GM23338 (cell line): ENCODE measurements around the gene PLCL1. TPM values are rescaled to one million over a fixed set of nuclear protein-coding genes. Genes with fewer than 3 reads are reported as not detected.

Source experiments
- ATAC-seq: fragments of 200-7000 bp; cut with Tn5 transposase; 3 replicates; pipeline ENCODE4 v1.9.1; 2020
- DNase-seq: peaks from one replicate; pipeline ENCODE4 v3.0.0-alpha.2; 2015; ENCODE audit warnings: low spot score
- H2AFZ ChIP-seq: fragments of 200-600 bp; sonication (generic); 2 replicates; pipeline ENCODE4 v1.8.0; 2016; ENCODE audit warnings: antibody characterized with exemption, mild to moderate bottlenecking, moderate library complexity
- H3F3A ChIP-seq: fragments of 200-600 bp; sonication (generic); replicated peaks from 2 replicates; pipeline ENCODE4 v1.8.0; 2017; ENCODE audit warnings: antibody characterized with exemption, mixed run types, low read depth
- H3K27ac ChIP-seq: fragments of 200-600 bp; sonication (generic); 2 replicates; pipeline ENCODE4 v1.6.1; 2016; ENCODE audit warnings: low read depth
- H3K27me3 ChIP-seq: fragments of 200-600 bp; sonication (generic); 2 replicates; pipeline ENCODE4 v1.8.0; 2016; ENCODE audit warnings: mild to moderate bottlenecking, mixed run types, moderate library complexity; ENCODE audit not compliant: insufficient read depth
- H3K36me3 ChIP-seq: fragments of 200-600 bp; sonication (generic); 2 replicates; pipeline ENCODE4 v1.8.0; 2016; ENCODE audit warnings: mild to moderate bottlenecking; ENCODE audit not compliant: insufficient read depth
- H3K4me1 ChIP-seq: fragments of 200-600 bp; sonication (generic); 2 replicates; pipeline ENCODE4 v1.8.0; 2016; ENCODE audit warnings: mild to moderate bottlenecking, moderate library complexity; ENCODE audit not compliant: insufficient read depth
- H3K4me2 ChIP-seq: fragments of 200-600 bp; sonication (generic); 2 replicates; pipeline ENCODE4 v1.7.1; 2017; ENCODE audit warnings: mixed run types
- H3K4me3 ChIP-seq: fragments of 200-600 bp; sonication (generic); 2 replicates; pipeline ENCODE4 v1.6.1; 2016; ENCODE audit warnings: mixed run types
- H3K79me2 ChIP-seq: fragments of 200-600 bp; sonication (generic); replicated peaks from 2 replicates; pipeline ENCODE4 v1.8.0; 2017; ENCODE audit warnings: mild to moderate bottlenecking; ENCODE audit not compliant: insufficient read depth
- H3K9me2 ChIP-seq: fragments of 200-600 bp; sonication (generic); 2 replicates; pipeline ENCODE4 v1.8.0; 2017; ENCODE audit not compliant: insufficient read depth
- H4K20me1 ChIP-seq: fragments of 200-600 bp; sonication (generic); replicated peaks from 2 replicates; pipeline ENCODE4 v1.8.0; 2017; ENCODE audit warnings: mild to moderate bottlenecking; ENCODE audit not compliant: insufficient read depth
- H3K27ac Mint-ChIP-seq: 2 replicates; pipeline ENCODE4 v1.8.0; 2020; ENCODE audit warnings: inconsistent platforms, mild to moderate bottlenecking, moderate library complexity, mixed read lengths
- H3K27me3 Mint-ChIP-seq: 3 replicates; pipeline ENCODE4 v1.8.0; 2022; ENCODE audit warnings: low read depth, mild to moderate bottlenecking, moderate library complexity, mixed read lengths, inconsistent platforms; ENCODE audit not compliant: insufficient read depth, poor library complexity
- H3K36me3 Mint-ChIP-seq: 3 replicates; pipeline ENCODE4 v1.8.0; 2021; ENCODE audit warnings: low read depth, mild to moderate bottlenecking, inconsistent platforms, moderate library complexity, mixed read lengths
- H3K4me1 Mint-ChIP-seq: 3 replicates; pipeline ENCODE4 v1.8.0; 2020; ENCODE audit warnings: mild to moderate bottlenecking, inconsistent platforms, mixed read lengths
- H3K4me3 Mint-ChIP-seq: 3 replicates; pipeline ENCODE4 v1.8.0; 2021; ENCODE audit warnings: moderate library complexity, mild to moderate bottlenecking, inconsistent platforms, mixed read lengths
- H3K9me3 Mint-ChIP-seq: 3 replicates; pipeline ENCODE4 v1.8.0; 2020; ENCODE audit warnings: moderate library complexity, mild to moderate bottlenecking, inconsistent platforms, mixed read lengths
- CREB1 ChIP-seq: fragments of 250-450 bp; sonication (Bioruptor Pico); IDR thresholded peaks from 2 replicates; pipeline ENCODE4 v1.5.0; 2020; ENCODE audit warnings: low read depth, mild to moderate bottlenecking, moderate library complexity
- EZH2phosphoT487 ChIP-seq: fragments of 200-600 bp; sonication (generic); IDR thresholded peaks from one replicate; pipeline ENCODE4 v1.8.1; 2018; ENCODE audit warnings: antibody characterized with exemption; ENCODE audit not compliant: unreplicated experiment
- JUNB ChIP-seq: IDR thresholded peaks from one replicate; pipeline ENCODE4 v1.6.1; 2016; ENCODE audit warnings: antibody characterized with exemption; ENCODE audit not compliant: unreplicated experiment
- POLR2AphosphoS5 ChIP-seq: IDR thresholded peaks from 2 replicates; pipeline ENCODE4 v1.6.1; 2016; ENCODE audit warnings: antibody characterized with exemption, low read depth
- polyA plus RNA-seq: library from polyadenylated mRNA; unstranded; fragments of >200 nt; fragmentation: Nextera tagmentation; extraction: Ambion mirVana; gene quantifications from 2 replicates; pipeline ENCODE4 v1.2.1, GENCODE V29; 2016
- total RNA-seq: library from RNA; depleted of rRNA; stranded (reverse); fragments of >200 nt; shearing (Covaris generic); gene quantifications from 2 replicates; pipeline ENCODE4 v1.2.3, GENCODE V29; 2014
- TF ChIP-seq, protein P1 (sequence below): fragments of 250-450 bp; sonication (Bioruptor Pico); IDR thresholded peaks from 2 replicates; pipeline ENCODE4 v1.5.0; 2020; ENCODE audit warnings: mild to moderate bottlenecking, moderate library complexity
- TF ChIP-seq, protein P2 (sequence below): IDR thresholded peaks from one replicate; pipeline ENCODE4 v1.6.1; 2018; ENCODE audit warnings: antibody characterized with exemption; ENCODE audit not compliant: unreplicated experiment

The PLCL1 gene
- total and polyA plus RNA-seq, 2 experiments from 2014 or later = not detected

DNA sequence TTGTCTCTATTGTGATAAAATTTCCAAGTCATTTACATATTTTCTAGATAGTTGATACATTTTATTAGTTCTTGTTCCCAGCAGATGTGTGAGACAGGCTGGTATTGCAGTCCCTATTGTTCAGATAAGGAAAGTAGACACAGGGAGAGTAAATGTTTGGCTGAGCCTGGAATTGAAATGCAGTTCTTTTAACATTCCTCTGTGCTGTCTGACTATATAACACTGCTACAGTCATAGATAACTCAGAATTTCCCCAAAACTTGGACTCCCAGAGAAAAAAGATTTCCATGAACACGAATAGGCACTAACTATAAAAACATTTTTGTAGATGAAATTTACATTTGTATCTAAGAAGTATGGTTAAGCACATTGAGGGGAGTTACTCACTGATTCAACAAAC is 71.4 kb downstream of the PLCL1 start (continued):
- TF ChIP-seq, protein P1, sequence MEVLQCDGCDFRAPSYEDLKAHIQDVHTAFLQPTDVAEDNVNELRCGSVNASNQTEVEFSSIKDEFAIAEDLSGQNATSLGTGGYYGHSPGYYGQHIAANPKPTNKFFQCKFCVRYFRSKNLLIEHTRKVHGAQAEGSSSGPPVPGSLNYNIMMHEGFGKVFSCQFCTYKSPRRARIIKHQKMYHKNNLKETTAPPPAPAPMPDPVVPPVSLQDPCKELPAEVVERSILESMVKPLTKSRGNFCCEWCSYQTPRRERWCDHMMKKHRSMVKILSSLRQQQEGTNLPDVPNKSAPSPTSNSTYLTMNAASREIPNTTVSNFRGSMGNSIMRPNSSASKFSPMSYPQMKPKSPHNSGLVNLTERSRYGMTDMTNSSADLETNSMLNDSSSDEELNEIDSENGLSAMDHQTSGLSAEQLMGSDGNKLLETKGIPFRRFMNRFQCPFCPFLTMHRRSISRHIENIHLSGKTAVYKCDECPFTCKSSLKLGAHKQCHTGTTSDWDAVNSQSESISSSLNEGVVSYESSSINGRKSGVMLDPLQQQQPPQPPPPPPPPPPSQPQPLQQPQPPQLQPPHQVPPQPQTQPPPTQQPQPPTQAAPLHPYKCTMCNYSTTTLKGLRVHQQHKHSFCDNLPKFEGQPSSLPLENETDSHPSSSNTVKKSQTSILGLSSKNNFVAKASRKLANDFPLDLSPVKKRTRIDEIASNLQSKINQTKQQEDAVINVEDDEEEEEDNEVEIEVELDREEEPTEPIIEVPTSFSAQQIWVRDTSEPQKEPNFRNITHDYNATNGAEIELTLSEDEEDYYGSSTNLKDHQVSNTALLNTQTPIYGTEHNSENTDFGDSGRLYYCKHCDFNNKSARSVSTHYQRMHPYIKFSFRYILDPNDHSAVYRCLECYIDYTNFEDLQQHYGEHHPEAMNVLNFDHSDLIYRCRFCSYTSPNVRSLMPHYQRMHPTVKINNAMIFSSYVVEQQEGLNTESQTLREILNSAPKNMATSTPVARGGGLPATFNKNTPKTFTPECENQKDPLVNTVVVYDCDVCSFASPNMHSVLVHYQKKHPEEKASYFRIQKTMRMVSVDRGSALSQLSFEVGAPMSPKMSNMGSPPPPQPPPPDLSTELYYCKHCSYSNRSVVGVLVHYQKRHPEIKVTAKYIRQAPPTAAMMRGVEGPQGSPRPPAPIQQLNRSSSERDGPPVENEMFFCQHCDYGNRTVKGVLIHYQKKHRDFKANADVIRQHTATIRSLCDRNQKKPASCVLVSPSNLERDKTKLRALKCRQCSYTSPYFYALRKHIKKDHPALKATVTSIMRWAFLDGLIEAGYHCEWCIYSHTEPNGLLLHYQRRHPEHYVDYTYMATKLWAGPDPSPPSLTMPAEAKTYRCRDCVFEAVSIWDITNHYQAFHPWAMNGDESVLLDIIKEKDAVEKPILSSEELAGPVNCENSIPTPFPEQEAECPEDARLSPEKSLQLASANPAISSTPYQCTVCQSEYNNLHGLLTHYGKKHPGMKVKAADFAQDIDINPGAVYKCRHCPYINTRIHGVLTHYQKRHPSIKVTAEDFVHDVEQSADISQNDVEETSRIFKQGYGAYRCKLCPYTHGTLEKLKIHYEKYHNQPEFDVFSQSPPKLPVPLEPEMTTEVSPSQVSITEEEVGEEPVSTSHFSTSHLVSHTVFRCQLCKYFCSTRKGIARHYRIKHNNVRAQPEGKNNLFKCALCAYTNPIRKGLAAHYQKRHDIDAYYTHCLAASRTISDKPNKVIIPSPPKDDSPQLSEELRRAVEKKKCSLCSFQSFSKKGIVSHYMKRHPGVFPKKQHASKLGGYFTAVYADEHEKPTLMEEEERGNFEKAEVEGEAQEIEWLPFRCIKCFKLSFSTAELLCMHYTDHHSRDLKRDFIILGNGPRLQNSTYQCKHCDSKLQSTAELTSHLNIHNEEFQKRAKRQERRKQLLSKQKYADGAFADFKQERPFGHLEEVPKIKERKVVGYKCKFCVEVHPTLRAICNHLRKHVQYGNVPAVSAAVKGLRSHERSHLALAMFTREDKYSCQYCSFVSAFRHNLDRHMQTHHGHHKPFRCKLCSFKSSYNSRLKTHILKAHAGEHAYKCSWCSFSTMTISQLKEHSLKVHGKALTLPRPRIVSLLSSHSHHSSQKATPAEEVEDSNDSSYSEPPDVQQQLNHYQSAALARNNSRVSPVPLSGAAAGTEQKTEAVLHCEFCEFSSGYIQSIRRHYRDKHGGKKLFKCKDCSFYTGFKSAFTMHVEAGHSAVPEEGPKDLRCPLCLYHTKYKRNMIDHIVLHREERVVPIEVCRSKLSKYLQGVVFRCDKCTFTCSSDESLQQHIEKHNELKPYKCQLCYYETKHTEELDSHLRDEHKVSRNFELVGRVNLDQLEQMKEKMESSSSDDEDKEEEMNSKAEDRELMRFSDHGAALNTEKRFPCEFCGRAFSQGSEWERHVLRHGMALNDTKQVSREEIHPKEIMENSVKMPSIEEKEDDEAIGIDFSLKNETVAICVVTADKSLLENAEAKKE = no peak
- TF ChIP-seq, protein P2, sequence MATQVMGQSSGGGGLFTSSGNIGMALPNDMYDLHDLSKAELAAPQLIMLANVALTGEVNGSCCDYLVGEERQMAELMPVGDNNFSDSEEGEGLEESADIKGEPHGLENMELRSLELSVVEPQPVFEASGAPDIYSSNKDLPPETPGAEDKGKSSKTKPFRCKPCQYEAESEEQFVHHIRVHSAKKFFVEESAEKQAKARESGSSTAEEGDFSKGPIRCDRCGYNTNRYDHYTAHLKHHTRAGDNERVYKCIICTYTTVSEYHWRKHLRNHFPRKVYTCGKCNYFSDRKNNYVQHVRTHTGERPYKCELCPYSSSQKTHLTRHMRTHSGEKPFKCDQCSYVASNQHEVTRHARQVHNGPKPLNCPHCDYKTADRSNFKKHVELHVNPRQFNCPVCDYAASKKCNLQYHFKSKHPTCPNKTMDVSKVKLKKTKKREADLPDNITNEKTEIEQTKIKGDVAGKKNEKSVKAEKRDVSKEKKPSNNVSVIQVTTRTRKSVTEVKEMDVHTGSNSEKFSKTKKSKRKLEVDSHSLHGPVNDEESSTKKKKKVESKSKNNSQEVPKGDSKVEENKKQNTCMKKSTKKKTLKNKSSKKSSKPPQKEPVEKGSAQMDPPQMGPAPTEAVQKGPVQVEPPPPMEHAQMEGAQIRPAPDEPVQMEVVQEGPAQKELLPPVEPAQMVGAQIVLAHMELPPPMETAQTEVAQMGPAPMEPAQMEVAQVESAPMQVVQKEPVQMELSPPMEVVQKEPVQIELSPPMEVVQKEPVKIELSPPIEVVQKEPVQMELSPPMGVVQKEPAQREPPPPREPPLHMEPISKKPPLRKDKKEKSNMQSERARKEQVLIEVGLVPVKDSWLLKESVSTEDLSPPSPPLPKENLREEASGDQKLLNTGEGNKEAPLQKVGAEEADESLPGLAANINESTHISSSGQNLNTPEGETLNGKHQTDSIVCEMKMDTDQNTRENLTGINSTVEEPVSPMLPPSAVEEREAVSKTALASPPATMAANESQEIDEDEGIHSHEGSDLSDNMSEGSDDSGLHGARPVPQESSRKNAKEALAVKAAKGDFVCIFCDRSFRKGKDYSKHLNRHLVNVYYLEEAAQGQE = no peak
- TF ChIP-seq JUNB = no peak
- no peak for TF ChIP-seq CREB1 (CRISPR knock-in tag)

DNA sequence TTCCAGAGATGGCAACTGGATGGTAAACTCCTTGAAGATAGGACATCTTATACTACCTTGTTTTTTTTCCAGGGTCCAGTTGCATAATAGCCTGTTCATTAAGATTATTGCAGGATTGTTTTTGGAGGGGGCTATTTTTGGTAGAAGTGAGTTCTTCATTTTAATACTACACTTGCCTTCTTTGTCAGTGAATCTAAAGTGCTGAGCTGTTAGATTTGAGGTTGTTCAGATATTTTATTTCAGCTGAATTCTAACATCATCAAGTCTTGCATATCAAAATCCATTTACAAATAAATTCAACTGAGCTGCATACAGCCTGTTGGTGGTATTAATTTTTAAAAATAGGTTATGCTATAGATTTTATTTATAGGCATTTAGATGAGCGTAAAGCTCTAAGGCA is 72.1 kb downstream of the PLCL1 start:
- H3K79me2 ChIP-seq = no peaks in the 10 kb centered on the region
- no peak overlapping the region for H3K4me2 ChIP-seq
- no peaks in the 10 kb centered on the region for H4K20me1 ChIP-seq
- no peaks in the 10 kb centered on the region for H3K27me3 Mint-ChIP-seq
- no peaks in the 10 kb centered on the region for H3K27me3 ChIP-seq
- no peak overlapping the region for H2AFZ ChIP-seq
- no peaks in the 10 kb centered on the region for H3F3A ChIP-seq
- no peaks in the 10 kb centered on the region for H3K36me3 ChIP-seq
- no peaks in the 10 kb centered on the region for H3K36me3 Mint-ChIP-seq
- no peak overlapping the region for H3K27ac Mint-ChIP-seq
- DNase-seq = no peak
- no peaks in the 10 kb centered on the region for H3K9me3 Mint-ChIP-seq
- H3K4me1 ChIP-seq = peaks cover 18% of the 10 kb centered on the region; the same call in 1 of the 2 replicates
- ATAC-seq = no peak
- no peak overlapping the region for H3K27ac ChIP-seq
- H3K4me3 ChIP-seq = no peak overlapping the region
- H3K9me2 ChIP-seq = no peaks in the 10 kb centered on the region
- no peak overlapping the region for H3K4me3 Mint-ChIP-seq
- peaks cover 21% of the 10 kb centered on the region for H3K4me1 Mint-ChIP-seq
- TF ChIP-seq POLR2AphosphoS5 (no peak), JUNB (no peak), EZH2phosphoT487 (no peak)
- TF ChIP-seq, protein P1 = no peak
